ENCODE data around the gene RNF224.

The RNF224 gene

GRCh38 chr9:137255448-137256114, 28.3 kb downstream of the RNF224 start:
- DNase-seq, result peak; percentile 80

GRCh38 chr9:137256362-137256761, 29.1 kb downstream of the RNF224 start:
- no peak for DNase-seq

GRCh38 chr9:137256856-137257255, 29.6 kb downstream of the RNF224 start:
- DNase-seq, result no peak

- peak; percentile 69 for DNase-seq
Observed at GRCh38 chr9:137262173-137262908, 35.0 kb downstream of the RNF224 start.

- no peak for DNase-seq
Observed at GRCh38 chr9:137262909-137263285, 35.6 kb downstream of the RNF224 start.

GRCh38 chr9:137263506-137263905, 36.2 kb downstream of the RNF224 start:
- no peak for DNase-seq

GRCh38 chr9:137264067-137264466, 36.8 kb downstream of the RNF224 start:
- no peak for DNase-seq

DNA sequence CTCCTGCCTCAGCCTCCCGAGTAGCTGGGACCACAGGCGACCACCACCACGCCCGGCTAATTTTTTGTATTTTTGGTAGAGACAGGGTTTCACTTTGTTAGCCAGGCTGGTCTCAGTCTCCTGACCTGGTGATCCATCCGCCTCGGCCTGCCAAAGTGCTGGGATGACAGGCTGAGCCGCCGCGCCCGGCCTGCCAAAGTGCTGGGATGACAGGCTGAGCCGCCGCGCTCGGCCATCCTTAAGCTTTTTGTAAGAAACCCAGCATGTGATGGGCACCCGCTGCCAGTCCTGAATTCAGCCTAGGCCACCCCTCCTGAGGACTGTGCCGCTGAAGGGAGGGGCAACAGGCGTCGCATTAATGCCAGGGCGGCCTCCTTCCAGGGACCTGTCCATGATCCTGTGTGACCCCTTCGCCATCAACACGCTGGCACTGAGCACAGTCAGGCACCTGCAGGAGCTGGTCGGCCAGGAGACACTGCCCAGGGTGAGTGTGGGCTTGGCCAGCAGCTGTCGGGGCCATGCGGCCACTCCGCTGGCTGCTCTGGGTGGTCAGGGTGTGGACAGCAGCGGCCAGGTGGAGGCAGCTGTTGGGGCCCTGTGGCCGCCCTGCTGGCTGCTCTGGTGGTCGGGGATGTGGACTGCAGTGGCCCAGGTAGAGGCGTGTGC, 38.3 kb downstream of the RNF224 start:
- DNase-seq, result peak; percentile 48

DNA sequence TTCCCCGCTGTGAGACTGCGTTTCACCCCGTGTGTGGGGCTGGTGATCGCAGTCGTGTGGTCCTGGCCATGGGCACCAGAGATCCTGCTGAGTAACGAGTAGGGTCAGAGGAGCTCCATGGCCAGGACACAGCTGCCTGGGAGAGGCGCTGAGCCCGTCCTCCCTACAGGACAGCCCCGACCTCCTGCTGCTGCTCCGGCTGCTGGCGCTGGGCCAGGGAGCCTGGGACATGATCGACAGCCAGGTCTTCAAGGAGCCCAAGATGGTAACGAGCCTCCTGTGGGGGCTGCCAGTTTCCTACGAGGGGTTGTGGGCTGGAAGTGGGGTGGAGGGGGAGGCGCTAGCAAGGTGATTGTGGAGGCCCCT, 38.8 kb downstream of the RNF224 start:
- DNase-seq, result no peak

DNA sequence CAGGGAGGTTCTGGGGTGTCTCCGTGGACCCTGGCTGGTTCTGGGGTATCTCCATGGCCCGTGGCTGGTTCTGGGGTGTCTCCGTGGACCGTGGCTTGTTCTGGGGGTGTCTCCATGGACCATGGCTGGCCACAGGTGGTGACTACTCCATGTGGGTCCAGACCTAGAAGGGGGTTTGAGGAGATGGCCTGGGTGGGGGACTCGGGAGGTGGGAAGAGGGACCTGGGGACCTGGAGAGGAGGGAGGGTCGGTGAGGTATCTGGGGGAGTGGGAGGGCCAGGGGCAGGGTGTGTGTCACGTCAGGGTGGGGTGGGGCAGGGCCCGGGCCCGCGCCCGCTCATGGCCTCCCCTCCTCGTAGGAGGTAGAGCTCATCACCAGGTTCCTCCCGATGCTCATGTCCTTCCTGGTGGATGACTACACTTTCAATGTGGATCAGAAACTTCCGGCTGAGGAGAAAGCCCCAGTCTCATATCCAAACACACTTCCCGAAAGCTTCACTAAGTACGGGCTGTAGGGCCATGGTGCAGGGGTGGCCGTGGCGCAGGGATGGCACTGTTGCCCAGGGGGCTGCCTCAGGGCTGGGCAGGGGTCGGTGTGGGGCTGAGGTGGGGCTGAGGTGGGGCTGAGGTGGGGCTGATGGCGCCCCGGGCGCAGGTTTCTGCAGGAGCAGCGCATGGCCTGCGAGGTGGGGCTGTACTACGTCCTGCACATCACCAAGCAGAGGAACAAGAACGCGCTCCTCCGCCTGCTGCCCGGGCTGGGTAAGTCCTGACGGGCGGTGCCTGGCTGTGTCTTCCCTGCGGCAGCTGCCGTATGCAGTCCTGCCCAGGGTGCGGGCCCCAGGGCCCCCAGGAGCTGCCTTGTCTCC, 39.5 kb downstream of the RNF224 start:
- DNase-seq, result peak; percentile 46

DNA sequence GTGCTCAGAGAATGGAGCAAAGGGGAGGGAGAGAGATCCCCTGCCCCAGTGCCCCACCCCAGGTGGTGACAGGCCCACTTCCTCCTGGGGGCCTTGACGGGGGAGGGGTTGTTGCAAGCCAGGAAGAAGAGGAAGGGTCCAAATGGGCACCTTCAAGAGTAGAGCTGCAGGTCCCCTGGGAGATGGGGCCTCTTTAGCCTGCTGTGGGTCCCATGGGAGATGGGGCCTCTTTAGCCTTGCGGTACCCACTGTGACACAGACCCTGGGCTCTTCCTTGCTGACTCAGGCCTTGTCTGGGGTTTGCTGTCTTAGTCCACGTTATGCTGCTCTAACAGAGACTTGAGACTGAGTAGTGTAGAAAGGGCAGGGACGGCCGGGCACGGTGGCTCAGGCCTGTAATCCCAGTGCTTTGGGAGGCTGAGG, 40.6 kb downstream of the RNF224 start:
- DNase-seq, result no peak

- DNase-seq, result no peak
Observed at GRCh38 chr9:137268538-137269201, 41.4 kb downstream of the RNF224 start.

DNA sequence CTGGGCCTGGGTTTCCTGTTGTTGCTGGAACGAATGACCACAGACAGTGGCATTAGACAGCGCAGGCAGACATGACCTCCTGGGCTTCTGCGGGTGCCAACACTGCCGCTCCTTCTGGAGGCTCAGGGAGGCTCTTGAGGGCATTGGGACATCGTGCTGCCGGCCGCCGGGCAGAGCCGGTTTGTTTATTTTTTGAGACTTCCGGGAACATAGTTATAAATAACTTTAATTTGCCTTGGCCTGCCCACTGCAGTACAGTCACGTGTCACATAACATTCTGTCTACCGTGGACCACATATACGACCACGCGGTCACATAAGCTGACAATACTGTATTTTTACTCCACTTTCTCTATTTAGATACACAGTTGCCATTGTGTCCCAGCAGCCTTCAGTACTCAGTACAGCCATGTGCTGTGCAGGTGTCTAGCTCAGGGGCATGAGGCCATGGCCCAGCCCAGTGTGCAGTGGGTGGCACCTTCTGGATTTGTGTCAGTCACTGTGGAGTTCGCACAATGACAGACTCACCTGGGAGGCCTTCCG, 42.0 kb downstream of the RNF224 start:
- DNase-seq, result no peak

GRCh38 chr9:137270929-137271695, 43.8 kb downstream of the RNF224 start:
- DNase-seq, result peak; percentile 48

- DNase-seq, result no peak
Observed at GRCh38 chr9:137271696-137272076, 44.4 kb downstream of the RNF224 start.

- no peak for DNase-seq
Observed at GRCh38 chr9:137272241-137273094, 45.2 kb downstream of the RNF224 start.

DNA sequence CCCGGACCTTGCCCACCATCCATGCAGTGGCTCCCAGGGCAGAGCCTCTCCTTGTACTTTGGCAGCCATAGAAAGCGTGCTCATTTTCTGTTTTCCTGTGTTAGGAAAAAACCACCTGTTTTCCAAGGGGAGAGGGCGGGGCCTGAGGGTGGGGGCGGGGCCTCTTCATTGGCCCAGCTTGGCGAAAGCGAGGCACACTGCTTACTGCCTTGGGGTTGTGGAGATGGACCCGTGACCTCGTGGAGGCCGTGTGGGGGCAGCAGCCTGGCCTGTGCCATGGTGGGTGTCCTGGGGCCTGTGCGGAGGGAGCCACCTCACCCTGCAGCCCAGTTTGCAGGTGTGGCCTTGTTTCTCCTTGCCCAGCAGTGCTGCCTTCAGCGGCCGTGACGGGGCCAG, 45.8 kb downstream of the RNF224 start:
- DNase-seq, result no peak

DNA sequence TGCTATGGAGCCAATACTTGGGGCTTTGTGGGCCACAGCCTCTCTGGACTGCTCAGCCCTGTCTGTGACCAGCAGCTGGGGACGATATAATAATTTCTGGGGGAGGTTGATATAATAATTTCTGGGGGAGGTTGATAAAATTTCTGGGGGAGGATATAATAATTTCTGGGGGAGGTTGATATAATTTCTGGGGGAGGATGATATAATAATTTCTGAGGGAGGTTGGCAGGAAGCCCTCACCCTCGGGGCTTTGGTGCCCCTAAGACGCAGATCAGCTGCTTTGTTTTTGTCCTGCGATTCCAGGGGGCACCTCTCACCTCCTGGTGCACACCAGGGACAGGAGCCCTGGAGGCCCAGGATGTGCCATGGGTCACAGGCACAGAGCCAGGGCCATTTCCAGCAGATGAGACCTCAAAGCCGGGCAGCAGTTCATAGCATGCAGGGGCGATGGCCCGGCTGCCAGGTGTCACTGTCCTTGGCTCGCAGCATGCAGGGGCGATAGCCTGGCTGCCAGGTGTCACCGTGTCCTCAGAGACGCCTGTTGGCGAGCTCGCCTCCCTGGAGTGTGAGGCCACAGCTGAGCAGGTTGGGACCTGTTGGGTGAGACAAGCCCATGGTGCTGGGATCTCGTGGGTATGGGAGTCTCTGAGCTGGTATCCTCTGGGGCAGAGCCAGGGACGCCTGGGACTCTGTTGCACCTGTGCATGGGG, 46.5 kb downstream of the RNF224 start:
- DNase-seq, result no peak

DNA sequence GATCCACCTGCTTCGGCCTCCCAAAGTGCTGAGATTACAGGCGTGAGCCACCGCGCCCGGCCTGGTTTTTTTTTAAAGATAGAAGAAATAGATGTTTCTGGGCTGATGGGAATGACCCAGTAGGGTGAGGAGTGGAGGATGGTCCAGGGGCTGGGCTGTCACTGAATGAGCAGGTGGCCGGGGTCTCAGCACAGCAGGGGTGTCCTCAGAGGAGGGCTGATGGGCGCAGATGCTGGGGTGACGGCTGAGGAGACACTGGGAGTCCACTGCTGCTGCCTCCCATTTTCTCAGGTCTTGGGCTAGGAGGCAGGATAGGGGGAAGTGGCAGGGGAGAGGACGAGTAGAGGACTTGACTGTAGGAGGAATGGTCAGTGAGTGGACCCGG, 47.9 kb downstream of the RNF224 start:
- DNase-seq, result no peak
